BLaER1 treated with 17β-estradiol and CSF1 and Interleukin-3, amounts not matched to agents 10 nM and 100 nM (cell line): ENCODE measurements around the gene CACNB2.
A peak's percentile ranks its signal among the peaks of the same experiment; 100 is the strongest.

ENCODE experiments used
- H3K27ac ChIP-seq, 11 experiments: shearing (Covaris generic); formaldehyde crosslinking; 2 replicates each; pipeline ENCODE4 v1.8.1; 2022
- H3K27me3 ChIP-seq, 11 experiments: shearing (Covaris generic); formaldehyde crosslinking; 2 replicates each; pipeline ENCODE4 v1.8.1; 2022
- H3K36me3 ChIP-seq, 11 experiments: shearing (Covaris generic); formaldehyde crosslinking; 2 replicates each; pipeline ENCODE4 v1.8.1; 2022
- H3K4me1 ChIP-seq, 10 experiments: shearing (Covaris generic); formaldehyde crosslinking; 2 replicates each; pipeline ENCODE4 v1.8.1; 2022
- H3K4me2 ChIP-seq, 11 experiments: shearing (Covaris generic); formaldehyde crosslinking; 2 replicates each; pipeline ENCODE4 v1.8.1; 2022
- H3K4me3 ChIP-seq, 10 experiments: shearing (Covaris generic); formaldehyde crosslinking; 2 replicates each; pipeline ENCODE4 v1.8.1; 2022
- H3K9ac ChIP-seq, 11 experiments: shearing (Covaris generic); formaldehyde crosslinking; 2 replicates each; pipeline ENCODE4 v1.8.1; 2022
- H3K9me3 ChIP-seq, 11 experiments: shearing (Covaris generic); formaldehyde crosslinking; replicated peaks in 1 of 11; 2 replicates each; pipeline ENCODE4 v1.8.1; 2022
- H4K20me1 ChIP-seq, 11 experiments: shearing (Covaris generic); formaldehyde crosslinking; 2 replicates each; pipeline ENCODE4 v1.8.1; 2022
- Cebpa-rat ChIP-seq, 11 experiments: shearing (Covaris generic); IDR thresholded peaks; 2 replicates each; pipeline ENCODE4 v1.8.1; 2022

The CACNB2 gene

DNA sequence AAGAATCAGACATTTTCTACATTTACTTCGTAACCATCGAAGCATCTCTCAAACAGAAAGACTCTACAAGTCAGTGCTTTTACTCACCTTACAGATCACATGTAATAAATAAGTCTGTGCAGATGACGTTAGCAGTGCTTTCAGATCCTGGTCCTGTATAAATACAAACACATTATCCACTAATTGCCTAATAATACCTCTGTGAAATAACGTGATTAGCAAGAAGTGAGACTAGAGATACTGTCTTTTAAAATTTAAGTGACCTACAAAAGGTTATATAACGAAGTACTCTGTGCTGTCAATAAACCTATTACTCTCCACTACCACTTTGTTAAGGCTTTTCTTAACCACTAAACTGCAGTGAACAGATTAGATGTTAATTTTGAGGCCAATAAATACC lies 264.3 kb downstream of the CACNB2 start:
- no peaks in the 10 kb centered on the region for H3K27me3 ChIP-seq
- TF ChIP-seq Cebpa-rat (IDR thresholded peaks at IDR 0.05), result no peak
- no peaks in the 10 kb centered on the region for H3K9me3 ChIP-seq
- H3K36me3 ChIP-seq, result no peaks in the 10 kb centered on the region
- H3K4me1 ChIP-seq, result peaks cover 0 to 2% (median 1%) of the 10 kb centered on the region in 10 experiments; a peak in 13 of 20 replicates
- H3K4me2 ChIP-seq, result no peak overlapping the region
- H4K20me1 ChIP-seq, result no peaks in the 10 kb centered on the region
- H3K4me3 ChIP-seq, result no peak overlapping the region
- H3K9ac ChIP-seq, result no peak overlapping the region
- no peak overlapping the region for H3K27ac ChIP-seq

DNA sequence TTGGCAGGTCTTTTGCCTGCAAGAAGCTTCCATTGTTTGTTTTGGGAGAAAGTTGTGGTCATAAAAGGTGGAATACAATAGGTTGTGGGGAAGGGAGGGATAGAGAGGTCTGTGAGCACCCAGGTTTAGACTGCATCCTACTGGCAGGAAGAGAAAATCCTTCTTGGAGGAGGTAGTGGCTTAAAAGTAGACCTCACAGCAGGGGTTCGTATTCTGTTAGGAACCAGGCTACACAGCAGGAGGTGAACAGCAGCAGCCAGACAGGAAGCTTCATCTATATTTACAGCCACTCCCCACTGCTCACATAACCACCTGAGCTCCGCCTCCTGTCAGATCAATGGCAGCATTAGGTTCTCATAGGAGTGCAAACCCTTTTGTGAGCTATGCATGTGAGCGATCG lies 265.9 kb downstream of the CACNB2 start:
- Histone ChIP-seq H3K9me3 (no peaks in the 10 kb centered on the region), H3K9ac (no peak overlapping the region), H3K36me3 (no peaks in the 10 kb centered on the region), H3K4me3 (no peak overlapping the region), H3K4me1 (peaks cover 0 to 12% (median 9%) of the 10 kb centered on the region in 10 experiments; a peak in 15 of 20 replicates), H3K27me3 (no peaks in the 10 kb centered on the region), H3K4me2 (no peak overlapping the region), H4K20me1 (no peaks in the 10 kb centered on the region), H3K27ac (no peak overlapping the region)
- TF ChIP-seq Cebpa-rat (IDR thresholded peaks at IDR 0.05), result no peak

DNA sequence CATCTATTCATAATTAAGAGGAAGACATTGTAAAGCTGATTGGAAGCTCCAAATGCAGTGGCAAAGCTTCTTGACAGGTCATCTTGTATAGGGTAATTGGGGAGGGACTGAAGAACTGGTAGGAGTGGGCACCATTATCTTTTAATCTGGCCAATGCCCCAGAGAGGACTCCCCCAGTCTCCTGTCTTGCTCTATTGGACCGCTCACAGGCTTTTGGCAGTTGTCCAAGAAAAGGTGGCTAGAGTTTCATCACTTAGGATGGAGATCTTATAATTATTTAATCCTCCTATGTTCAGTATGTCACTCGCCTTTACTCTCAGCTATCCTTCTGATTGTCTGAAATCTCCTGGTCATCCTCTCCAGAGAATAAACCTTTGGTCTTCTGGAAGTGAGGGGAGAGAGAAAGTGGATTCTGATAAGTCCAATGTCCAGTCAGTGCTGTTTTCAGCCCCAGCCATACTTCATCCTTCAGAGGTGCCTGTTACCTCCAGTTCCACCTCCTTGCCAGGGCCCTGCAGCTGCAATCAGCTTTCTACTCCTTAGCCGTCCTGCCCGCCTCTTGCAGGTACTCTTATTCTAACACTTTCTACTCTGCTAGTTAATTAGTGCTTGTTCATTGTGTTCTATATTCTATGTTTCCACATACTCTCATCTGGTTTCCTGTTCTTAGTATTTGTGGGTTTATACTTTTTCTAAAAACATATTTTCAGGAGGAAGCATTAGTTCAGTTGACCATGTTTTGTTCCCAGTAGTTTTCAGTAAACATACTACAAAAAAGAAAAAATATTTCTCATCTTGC lies 269.6 kb downstream of the CACNB2 start:
- H3K27me3 ChIP-seq, result no peaks in the 10 kb centered on the region
- peaks cover 0 to 20% (median 11%) of the 10 kb centered on the region in 10 experiments; a peak in 16 of 20 replicates for H3K4me1 ChIP-seq
- H3K9me3 ChIP-seq, result no peaks in the 10 kb centered on the region
- H3K36me3 ChIP-seq, result no peaks in the 10 kb centered on the region
- TF ChIP-seq Cebpa-rat (IDR thresholded peaks at IDR 0.05), result no peak
- no peak overlapping the region for H3K9ac ChIP-seq
- H4K20me1 ChIP-seq, result no peaks in the 10 kb centered on the region
- H3K4me3 ChIP-seq, result no peak overlapping the region
- peak overlapping the region in 9 of 11 experiments; percentile 31 to 56 (median 44); a peak in 18 of 22 replicates for H3K4me2 ChIP-seq
- H3K27ac ChIP-seq, result no peak overlapping the region

DNA sequence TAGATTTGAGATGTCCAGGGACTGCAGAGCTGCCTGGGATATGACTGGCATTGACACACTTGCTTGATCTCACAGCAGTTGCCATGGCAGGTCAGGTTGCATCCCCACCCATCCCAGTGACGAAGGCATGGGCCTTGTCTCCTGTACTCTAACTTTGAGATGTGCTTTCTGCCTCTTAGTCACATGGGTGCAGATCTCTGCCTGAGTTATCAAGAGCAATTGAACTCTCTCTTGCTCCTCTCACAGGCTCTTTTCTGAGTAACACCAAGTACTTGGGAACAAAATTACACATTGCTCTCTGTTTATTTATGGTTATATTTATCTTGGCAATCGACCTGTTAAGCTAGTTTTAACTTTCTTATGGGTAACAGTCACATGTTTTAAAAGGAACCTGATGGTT lies 273.8 kb downstream of the CACNB2 start:
- no peak for TF ChIP-seq Cebpa-rat (IDR thresholded peaks at IDR 0.05)
- H3K36me3 ChIP-seq, result no peaks in the 10 kb centered on the region
- H3K27me3 ChIP-seq, result no peaks in the 10 kb centered on the region
- H3K9ac ChIP-seq, result no peak overlapping the region
- H3K4me2 ChIP-seq, result no peak overlapping the region
- peaks cover 0 to 20% (median 6%) of the 10 kb centered on the region in 11 experiments; a peak in 10 of 22 replicates for H3K9me3 ChIP-seq
- no peak overlapping the region for H3K27ac ChIP-seq
- H3K4me3 ChIP-seq, result no peak overlapping the region
- no peaks in the 10 kb centered on the region for H4K20me1 ChIP-seq
- peaks cover 16 to 44% (median 33%) of the 10 kb centered on the region in 10 experiments for H3K4me1 ChIP-seq

DNA sequence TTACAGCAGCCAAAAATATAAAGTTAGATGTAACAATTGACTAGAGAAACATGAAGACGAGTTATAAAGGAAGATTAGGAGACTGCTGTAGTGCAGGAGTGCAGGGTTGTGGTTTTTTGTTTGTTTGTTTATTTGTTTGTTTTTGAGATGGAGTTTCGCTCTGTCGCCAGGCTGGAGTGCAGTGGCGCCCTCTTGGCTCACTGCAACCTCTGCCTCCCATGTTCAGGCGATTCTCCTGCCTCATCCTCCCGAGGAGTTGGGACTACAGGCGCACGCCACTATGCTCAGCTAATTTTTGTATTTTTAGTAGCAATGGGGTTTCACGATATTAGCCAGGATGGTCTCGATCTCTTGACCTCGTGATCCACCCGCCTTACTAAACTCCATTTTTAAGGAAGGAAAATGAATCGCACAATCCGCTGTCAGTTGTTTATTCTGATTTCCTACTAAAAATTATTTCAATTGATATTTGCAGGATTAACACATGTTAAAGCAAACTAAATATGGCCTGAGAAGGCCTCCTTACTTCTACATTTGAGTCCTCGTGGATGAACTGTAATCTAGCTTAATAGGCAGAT lies 277.8 kb downstream of the CACNB2 start:
- Histone ChIP-seq H3K27me3 (no peaks in the 10 kb centered on the region), H3K36me3 (no peaks in the 10 kb centered on the region), H3K27ac (peak overlapping the region in 7 of 11 experiments; percentile 2 to 87 (median 70); a peak in 11 of 22 replicates), H3K4me1 (peaks cover 22 to 34% (median 30%) of the 10 kb centered on the region in 10 experiments), H3K9me3 (peaks cover 0 to 20% (median 6%) of the 10 kb centered on the region in 11 experiments; a peak in 10 of 22 replicates), H3K4me3 (no peak overlapping the region; a peak in 1 of 20 replicates), H3K9ac (peak overlapping the region in 2 of 11 experiments; percentile 49 to 67; a peak in 2 of 22 replicates), H3K4me2 (peak overlapping the region; percentile 21 to 87 (median 52)), H4K20me1 (no peaks in the 10 kb centered on the region)
- no peak for TF ChIP-seq Cebpa-rat (IDR thresholded peaks at IDR 0.05)

DNA sequence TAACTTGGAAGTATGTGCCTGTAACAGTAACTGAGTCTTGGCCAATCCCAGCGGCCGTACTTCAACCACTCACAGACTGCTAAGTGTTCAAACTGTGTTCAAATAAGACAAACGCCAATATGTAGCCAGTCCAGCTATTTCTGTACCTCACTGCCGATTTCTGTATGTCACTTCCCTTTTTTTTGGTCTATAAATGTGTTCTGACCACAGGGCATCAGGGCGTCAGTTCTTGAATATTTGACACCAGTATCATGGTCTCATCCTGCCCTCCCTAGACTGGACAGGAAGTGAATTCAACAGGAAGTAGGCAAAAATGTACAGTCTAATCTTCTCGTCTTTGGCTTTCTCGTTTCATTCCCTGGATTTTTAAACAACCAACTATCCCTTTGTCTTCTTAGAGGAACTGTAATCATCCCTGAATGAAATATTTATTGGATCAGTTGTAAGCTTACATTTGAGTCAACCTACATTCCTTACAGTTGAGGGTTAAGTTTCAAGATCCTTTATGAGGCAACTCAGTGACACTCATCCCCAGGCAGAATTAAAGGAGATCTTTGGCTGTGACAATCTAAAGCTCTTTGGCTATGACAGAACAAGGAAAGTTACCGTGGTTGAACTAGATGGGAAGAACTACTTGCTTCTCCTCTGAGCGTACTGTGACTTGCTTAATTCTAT lies 278.5 kb downstream of the CACNB2 start:
- Histone ChIP-seq H3K9me3 (peaks cover 0 to 20% (median 6%) of the 10 kb centered on the region in 11 experiments; a peak in 10 of 22 replicates), H3K9ac (peak overlapping the region in 4 of 11 experiments; percentile 2 to 67 (median 53); a peak in 7 of 22 replicates), H3K27ac (peak overlapping the region in 7 of 11 experiments; percentile 2 to 87 (median 70); a peak in 11 of 22 replicates), H3K4me1 (peaks cover 22 to 34% (median 30%) of the 10 kb centered on the region in 10 experiments), H3K36me3 (no peaks in the 10 kb centered on the region), H3K27me3 (no peaks in the 10 kb centered on the region), H3K4me3 (peak overlapping the region in 1 of 10 experiments; percentile 19; a peak in 3 of 20 replicates), H3K4me2 (peak overlapping the region; percentile 21 to 87 (median 52)), H4K20me1 (no peaks in the 10 kb centered on the region)
- TF ChIP-seq Cebpa-rat (IDR thresholded peaks at IDR 0.05), result no peak

DNA sequence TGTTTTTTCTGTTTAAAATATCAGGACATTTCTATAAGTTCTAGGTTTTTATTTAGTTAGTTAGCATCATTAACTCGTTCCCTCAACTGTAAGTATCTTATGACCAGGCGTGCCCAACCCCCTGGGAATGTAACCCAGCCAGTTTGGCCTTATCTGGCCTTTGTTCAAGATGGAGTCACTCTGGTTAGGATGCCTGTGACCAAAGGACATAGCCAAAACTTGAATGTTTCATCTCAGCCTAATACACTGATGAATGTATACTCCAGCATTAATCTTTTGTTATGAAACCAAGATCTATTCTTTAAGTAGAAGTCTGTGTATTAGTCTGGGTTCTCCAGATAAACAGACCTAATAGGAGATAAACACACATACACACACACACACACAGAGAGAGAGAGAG lies 279.7 kb downstream of the CACNB2 start:
- Histone ChIP-seq H3K4me2 (peak overlapping the region in 2 of 11 experiments; percentile 64 to 87; a peak in 2 of 22 replicates), H3K36me3 (no peaks in the 10 kb centered on the region), H4K20me1 (no peaks in the 10 kb centered on the region), H3K4me3 (no peak overlapping the region), H3K27me3 (no peaks in the 10 kb centered on the region), H3K9ac (no peak overlapping the region), H3K27ac (0 out of 22 replicates have a peak overlapping the region, but pooled peaks of 1 of the 11 experiments have one; percentile 78), H3K9me3 (peaks cover 0 to 20% (median 6%) of the 10 kb centered on the region in 11 experiments; a peak in 10 of 22 replicates), H3K4me1 (peaks cover 21 to 29% (median 25%) of the 10 kb centered on the region in 10 experiments)
- TF ChIP-seq Cebpa-rat (IDR thresholded peaks at IDR 0.05), result no peak

DNA sequence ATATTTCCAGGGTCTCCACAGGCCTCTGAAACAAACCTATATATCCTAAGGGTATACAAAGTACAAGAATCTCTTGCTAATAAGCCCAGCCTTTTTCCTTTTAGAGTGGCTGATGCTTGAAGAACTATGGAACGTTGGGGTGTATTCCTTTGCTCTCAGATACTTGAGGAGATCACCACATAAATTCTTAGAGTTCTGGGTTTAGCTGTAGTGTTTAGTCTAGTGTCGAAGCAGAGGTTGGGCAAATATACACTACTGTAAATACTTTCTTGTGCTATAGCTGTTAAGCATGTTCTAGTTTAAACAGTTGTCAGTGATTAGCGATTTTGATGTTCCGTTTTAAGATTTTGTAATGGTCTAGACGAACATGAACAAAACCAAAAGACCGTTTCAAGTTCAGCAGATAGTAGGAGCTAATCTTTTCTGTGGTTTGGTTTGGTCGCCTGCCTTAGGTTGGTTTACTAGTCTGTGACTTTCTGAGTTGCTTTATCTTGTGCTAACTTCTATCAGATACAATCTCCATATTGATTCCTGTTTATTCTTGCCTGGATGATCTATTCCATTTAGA lies 281.6 kb downstream of the CACNB2 start:
- H3K36me3 ChIP-seq, result no peaks in the 10 kb centered on the region

More for the DNA sequence above, 281.6 kb downstream of the CACNB2 start:
- Histone ChIP-seq H3K4me2 (no peak overlapping the region), H3K27me3 (no peaks in the 10 kb centered on the region), H3K27ac (no peak overlapping the region), H3K9ac (no peak overlapping the region), H4K20me1 (no peaks in the 10 kb centered on the region), H3K9me3 (peaks cover 0 to 10% (median 4%) of the 10 kb centered on the region in 11 experiments; a peak in 6 of 22 replicates), H3K4me3 (no peak overlapping the region), H3K4me1 (peaks cover 12 to 19% (median 16%) of the 10 kb centered on the region in 10 experiments)
- no peak for TF ChIP-seq Cebpa-rat (IDR thresholded peaks at IDR 0.05)
